HepG2 (cell line): ENCODE data around the gene SHROOM1. TPM values are rescaled to one million over a fixed set of nuclear protein-coding genes. Genes with fewer than 3 reads are reported as not detected.
A peak's percentile ranks its signal among the peaks of the same experiment; 100 is the strongest.

Source experiments
- ARID5B ChIP-seq: IDR thresholded peaks from 2 replicates; pipeline ENCODE4 v1.4.0; 2020; ENCODE audit warnings: mild to moderate bottlenecking, missing genetic modification reagents
- CBX1 ChIP-seq: IDR thresholded peaks from one replicate; pipeline ENCODE4 v1.6.1; 2016; ENCODE audit warnings: antibody characterized with exemption, low read depth
- MEIS2 ChIP-seq: sonication (generic); formaldehyde crosslinking; IDR thresholded peaks from 2 replicates; pipeline ENCODE4 v1.9.0; 2021; ENCODE audit warnings: mild to moderate bottlenecking, missing genetic modification reagents
- POLR2A ChIP-seq, 2 experiments: IDR thresholded peaks; 2 replicates each; pipeline ENCODE4 v1.6.1; 2011; ENCODE audit warnings: low read depth in 2 of 2, low read length in 2 of 2, mild to moderate bottlenecking in 1 of 2, moderate library complexity in 1 of 2; ENCODE audit not compliant: insufficient read depth in 1 of 2
- POLR2AphosphoS2 ChIP-seq: IDR thresholded peaks from 2 replicates; pipeline ENCODE4 v1.6.1; 2011; ENCODE audit warnings: low read depth, low read length, improper control_type of control experiment
- STAT5B ChIP-seq: sonication (generic); formaldehyde crosslinking; IDR thresholded peaks from 2 replicates; pipeline ENCODE4 v1.4.0; 2020; ENCODE audit warnings: missing genetic modification reagents
- TBX3 ChIP-seq: fragments of 450-650 bp; IDR thresholded peaks from 2 replicates; pipeline ENCODE4 v1.6.1; 2017; ENCODE audit warnings: antibody characterized with exemption, mild to moderate bottlenecking, inconsistent platforms, borderline replicate concordance
- ZBTB20 ChIP-seq: sonication (generic); formaldehyde crosslinking; IDR thresholded peaks from 2 replicates; pipeline ENCODE4 v1.8.1; 2023; ENCODE audit warnings: missing genetic modification reagents, low read depth, mild to moderate bottlenecking, borderline replicate concordance
- ZFP62 ChIP-seq: sonication (generic); formaldehyde crosslinking; IDR thresholded peaks from 2 replicates; pipeline ENCODE4 v1.4.0; 2020; ENCODE audit warnings: missing genetic modification reagents
- ZNF770 ChIP-seq: sonication (generic); formaldehyde crosslinking; IDR thresholded peaks from 2 replicates; pipeline ENCODE4 v1.5.0; 2020; ENCODE audit warnings: mild to moderate bottlenecking, missing genetic modification reagents
- polyA plus RNA-seq, 8 experiments: library from polyadenylated mRNA; depleted of rRNA in 3 of 8; stranded (reverse) in 7 of 8; unstranded in 1 of 8; fragments of >200 nt; fragmentation: Illumina TruSeq in 4 of 8; extraction: Trizol in 4 of 8; gene quantifications; 2 replicates each; pipeline versions ENCODE4 v1.2.1 to v1.2.3, GENCODE V29; 2011 to 2016; ENCODE audit warnings: low read depth in 4 of 8, missing spikeins in 1 of 8, mixed read lengths in 1 of 8; ENCODE audit not compliant: insufficient read depth in 1 of 8
- total RNA-seq, 5 experiments: library from RNA; depleted of rRNA; stranded (reverse); fragments of >200 nt; fragmentation: Illumina TruSeq; extraction: Trizol; gene quantifications; 2 replicates each; pipeline ENCODE4 v1.2.3, GENCODE V29; 2016; ENCODE audit warnings: low read depth in 1 of 5
- TF ChIP-seq, protein P1 (sequence below): sonication (generic); formaldehyde crosslinking; IDR thresholded peaks from 2 replicates; pipeline ENCODE4 v1.4.0; 2020; ENCODE audit warnings: mild to moderate bottlenecking, missing genetic modification reagents
- TF ChIP-seq, protein P2 (sequence below): sonication (generic); formaldehyde crosslinking; IDR thresholded peaks from 2 replicates; pipeline ENCODE4 v1.4.0; 2020; ENCODE audit warnings: missing genetic modification reagents, borderline replicate concordance

SHROOM1 gene
- total and polyA plus RNA-seq, 2 of the 13 experiments (the other 11 are each of a cell fraction or from before 2014, with no cell fraction given), result 18.2 to 25.7 TPM

DNA sequence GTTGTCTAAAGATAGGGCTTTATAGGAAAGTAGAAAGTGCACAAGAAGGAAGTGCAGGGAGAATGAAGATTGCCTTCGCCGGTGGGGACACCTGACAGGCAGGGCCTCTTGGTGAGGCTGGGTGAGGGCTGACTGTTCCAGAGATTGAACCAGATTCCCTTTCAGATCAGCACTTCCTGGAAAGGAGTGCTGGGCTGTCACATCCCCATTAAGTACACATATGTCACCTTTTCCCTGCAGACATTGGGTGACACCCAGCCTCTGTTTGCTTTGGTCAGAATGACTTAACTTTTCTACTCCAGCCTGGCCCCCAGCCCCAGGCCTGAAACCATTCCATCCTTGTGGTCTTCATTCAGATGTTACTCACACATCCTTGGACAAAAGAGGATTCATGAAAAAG is 7.4 kb upstream of the SHROOM1 start (continued):
- TF ChIP-seq POLR2A (IDR thresholded peaks at IDR 0.05; ENCODE audit: insufficient read depth in 1 of 2, low read depth in 2 of 2, low read length in 2 of 2) (peak in 1 of 2 experiments; percentile 70; a peak in 2 of 4 replicates), ZFP62 (CRISPR knock-in tag) (no peak), TBX3 (peak; percentile 53; the same call in 1 of the 2 replicates), MEIS2 (CRISPR knock-in tag) (peak; percentile 95), CBX1 (no peak), ZBTB20 (peak; percentile 59; the same call in 1 of the 2 replicates), STAT5B (CRISPR knock-in tag) (no peak), ARID5B (CRISPR knock-in tag) (peak; percentile 76), POLR2AphosphoS2 (no peak), ZNF770 (no peak)
- TF ChIP-seq, protein P1, sequence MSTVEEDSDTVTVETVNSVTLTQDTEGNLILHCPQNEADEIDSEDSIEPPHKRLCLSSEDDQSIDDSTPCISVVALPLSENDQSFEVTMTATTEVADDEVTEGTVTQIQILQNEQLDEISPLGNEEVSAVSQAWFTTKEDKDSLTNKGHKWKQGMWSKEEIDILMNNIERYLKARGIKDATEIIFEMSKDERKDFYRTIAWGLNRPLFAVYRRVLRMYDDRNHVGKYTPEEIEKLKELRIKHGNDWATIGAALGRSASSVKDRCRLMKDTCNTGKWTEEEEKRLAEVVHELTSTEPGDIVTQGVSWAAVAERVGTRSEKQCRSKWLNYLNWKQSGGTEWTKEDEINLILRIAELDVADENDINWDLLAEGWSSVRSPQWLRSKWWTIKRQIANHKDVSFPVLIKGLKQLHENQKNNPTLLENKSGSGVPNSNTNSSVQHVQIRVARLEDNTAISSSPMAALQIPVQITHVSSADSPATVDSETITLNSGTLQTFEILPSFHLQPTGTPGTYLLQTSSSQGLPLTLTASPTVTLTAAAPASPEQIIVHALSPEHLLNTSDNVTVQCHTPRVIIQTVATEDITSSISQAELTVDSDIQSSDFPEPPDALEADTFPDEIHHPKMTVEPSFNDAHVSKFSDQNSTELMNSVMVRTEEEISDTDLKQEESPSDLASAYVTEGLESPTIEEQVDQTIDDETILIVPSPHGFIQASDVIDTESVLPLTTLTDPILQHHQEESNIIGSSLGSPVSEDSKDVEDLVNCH (CRISPR knock-in tag), result no peak
- TF ChIP-seq, protein P2, sequence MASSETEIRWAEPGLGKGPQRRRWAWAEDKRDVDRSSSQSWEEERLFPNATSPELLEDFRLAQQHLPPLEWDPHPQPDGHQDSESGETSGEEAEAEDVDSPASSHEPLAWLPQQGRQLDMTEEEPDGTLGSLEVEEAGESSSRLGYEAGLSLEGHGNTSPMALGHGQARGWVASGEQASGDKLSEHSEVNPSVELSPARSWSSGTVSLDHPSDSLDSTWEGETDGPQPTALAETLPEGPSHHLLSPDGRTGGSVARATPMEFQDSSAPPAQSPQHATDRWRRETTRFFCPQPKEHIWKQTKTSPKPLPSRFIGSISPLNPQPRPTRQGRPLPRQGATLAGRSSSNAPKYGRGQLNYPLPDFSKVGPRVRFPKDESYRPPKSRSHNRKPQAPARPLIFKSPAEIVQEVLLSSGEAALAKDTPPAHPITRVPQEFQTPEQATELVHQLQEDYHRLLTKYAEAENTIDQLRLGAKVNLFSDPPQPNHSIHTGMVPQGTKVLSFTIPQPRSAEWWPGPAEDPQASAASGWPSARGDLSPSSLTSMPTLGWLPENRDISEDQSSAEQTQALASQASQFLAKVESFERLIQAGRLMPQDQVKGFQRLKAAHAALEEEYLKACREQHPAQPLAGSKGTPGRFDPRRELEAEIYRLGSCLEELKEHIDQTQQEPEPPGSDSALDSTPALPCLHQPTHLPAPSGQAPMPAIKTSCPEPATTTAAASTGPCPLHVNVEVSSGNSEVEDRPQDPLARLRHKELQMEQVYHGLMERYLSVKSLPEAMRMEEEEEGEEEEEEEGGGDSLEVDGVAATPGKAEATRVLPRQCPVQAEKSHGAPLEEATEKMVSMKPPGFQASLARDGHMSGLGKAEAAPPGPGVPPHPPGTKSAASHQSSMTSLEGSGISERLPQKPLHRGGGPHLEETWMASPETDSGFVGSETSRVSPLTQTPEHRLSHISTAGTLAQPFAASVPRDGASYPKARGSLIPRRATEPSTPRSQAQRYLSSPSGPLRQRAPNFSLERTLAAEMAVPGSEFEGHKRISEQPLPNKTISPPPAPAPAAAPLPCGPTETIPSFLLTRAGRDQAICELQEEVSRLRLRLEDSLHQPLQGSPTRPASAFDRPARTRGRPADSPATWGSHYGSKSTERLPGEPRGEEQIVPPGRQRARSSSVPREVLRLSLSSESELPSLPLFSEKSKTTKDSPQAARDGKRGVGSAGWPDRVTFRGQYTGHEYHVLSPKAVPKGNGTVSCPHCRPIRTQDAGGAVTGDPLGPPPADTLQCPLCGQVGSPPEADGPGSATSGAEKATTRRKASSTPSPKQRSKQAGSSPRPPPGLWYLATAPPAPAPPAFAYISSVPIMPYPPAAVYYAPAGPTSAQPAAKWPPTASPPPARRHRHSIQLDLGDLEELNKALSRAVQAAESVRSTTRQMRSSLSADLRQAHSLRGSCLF (CRISPR knock-in tag), result no peak
